ENCODE results near the gene ANXA3. TPM values are rescaled to one million over a fixed set of nuclear protein-coding genes. Genes with fewer than 3 reads are reported as not detected.

Gene ANXA3
- total RNA-seq, 1 donor: 0.84 TPM

DNA sequence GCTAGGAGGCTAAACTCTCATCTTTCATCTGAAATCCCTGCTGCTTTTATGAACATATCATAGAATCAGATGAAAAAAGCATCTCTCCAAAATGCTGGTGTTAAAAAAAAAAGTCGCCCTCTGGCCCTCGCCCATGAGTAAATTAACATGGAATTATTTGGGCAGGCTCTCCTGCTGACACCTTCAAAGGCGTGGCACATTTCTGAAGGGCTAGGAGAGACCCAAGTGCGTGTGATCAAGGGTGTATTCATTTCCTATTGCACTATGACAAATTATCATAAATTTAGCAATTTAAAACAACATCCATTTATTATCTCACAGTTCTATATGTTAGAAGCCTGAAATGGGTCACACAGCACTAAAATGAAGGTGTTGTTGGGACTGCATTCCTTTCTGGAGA, 5.1 kb downstream of the ANXA3 start:
- Histone ChIP-seq H3K4me3 (ENCODE audit: low read length) (no peak overlapping the region), H3K27me3 (ENCODE audit: insufficient read depth, low read length) (peaks cover 4% of the 10 kb centered on the region), H3K9me3 (ENCODE audit: low read depth, low read length) (no peaks in the 10 kb centered on the region), H3K4me1 (ENCODE audit: insufficient read depth, low read length) (peaks cover 17% of the 10 kb centered on the region)

DNA sequence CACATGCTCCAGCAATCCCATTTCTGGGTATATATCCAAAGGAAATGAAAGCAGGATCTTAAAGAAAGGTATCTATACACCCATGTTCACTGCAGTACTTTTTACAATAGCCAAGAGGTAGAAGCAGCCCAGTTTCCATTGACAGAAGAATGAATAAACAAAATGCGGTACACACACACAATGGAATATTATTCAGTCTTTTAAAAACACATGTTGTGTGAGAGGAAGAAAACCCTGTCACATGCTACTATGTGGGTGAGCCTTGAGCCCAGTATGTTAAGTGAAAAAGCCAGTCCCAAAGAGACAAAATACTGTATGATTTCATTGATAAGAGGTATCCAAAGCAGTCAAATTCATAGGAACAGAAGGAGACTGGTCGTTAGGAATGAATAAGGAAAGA, 6.3 kb downstream of the ANXA3 start:
- Histone ChIP-seq H3K4me3 (ENCODE audit: low read length) (no peak overlapping the region), H3K4me1 (ENCODE audit: insufficient read depth, low read length) (peaks cover 6% of the 10 kb centered on the region), H3K27me3 (ENCODE audit: insufficient read depth, low read length) (no peaks in the 10 kb centered on the region), H3K9me3 (ENCODE audit: low read depth, low read length) (no peaks in the 10 kb centered on the region)

DNA sequence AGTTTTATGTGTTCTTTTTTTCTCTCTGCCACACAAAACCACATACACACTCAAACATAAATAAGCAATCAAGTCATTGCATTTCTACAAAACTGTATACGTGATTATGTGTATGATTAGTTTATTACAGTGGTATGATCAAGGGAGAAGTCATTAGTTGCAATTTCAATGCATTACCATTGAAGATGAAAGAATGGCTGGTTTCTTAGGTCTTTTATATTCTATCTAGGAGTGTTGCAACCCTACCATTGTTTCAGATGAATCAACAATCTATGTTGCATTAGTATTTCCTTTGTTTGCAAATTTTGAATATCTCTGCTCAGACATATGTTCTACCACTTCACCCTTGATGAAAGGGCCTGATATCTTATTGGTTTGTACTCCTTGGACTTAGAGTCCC, 6.8 kb downstream of the ANXA3 start:
- Histone ChIP-seq H3K9me3 (ENCODE audit: low read depth, low read length) (no peaks in the 10 kb centered on the region), H3K4me1 (ENCODE audit: insufficient read depth, low read length) (peaks cover under 1% of the 10 kb centered on the region), H3K4me3 (ENCODE audit: low read length) (no peak overlapping the region), H3K27me3 (ENCODE audit: insufficient read depth, low read length) (no peaks in the 10 kb centered on the region)

DNA sequence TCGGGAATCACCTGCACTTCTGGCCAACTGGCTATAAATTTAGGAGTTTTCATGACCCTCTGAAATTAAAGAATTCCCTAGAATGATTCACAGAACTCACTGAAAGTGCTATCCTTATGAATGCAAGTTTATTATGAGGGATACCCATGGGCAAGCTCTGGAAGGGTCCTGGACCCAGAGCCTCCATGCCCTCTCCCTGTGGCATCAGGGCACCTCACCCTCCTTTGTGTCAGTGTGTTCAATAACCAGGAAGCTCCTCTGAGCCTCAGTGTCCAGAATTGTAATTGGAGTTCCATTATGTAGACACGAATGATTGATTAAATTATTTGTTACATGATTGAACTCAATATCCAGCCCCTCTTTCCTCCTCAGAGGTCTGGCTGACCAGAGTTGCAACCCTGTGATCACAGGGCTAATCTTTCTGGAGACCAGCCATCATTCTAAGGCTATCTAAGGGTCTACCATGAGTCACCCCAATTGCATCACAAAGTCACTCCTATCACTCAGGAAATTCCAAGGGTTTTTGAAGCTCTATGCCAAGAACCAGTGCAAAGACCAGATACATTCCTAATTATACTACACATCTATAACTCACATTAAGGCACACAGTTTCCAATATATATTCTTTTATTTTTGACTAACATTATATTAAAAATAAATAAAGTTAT, 8.9 kb downstream of the ANXA3 start:
- no peaks in the 10 kb centered on the region for H3K4me1 ChIP-seq (ENCODE audit: insufficient read depth, low read length)
- no peaks in the 10 kb centered on the region for H3K9me3 ChIP-seq (ENCODE audit: low read depth, low read length)
- H3K27me3 ChIP-seq (ENCODE audit: insufficient read depth, low read length): no peaks in the 10 kb centered on the region
- H3K4me3 ChIP-seq (ENCODE audit: low read length): no peak overlapping the region

DNA sequence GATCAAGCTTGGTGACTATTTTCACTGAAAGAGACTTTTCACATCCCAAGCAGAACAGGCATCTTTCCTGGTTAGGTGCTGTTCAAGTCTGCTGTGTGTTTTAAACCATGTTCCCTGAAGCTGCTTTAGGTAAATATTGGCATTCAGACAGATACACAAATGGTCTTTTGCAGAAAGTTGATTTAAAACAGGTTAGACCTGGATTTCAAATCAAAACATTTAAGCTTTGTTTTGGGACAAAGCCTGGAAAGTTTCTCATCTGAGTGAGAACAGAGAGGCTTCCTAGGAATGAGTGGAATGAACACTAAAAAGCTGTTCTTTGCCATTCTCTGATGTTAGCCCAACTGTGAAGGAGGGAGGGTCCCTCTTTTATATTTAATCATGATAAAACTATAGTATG, 10.1 kb downstream of the ANXA3 start:
- Histone ChIP-seq H3K4me1 (ENCODE audit: insufficient read depth, low read length) (no peaks in the 10 kb centered on the region), H3K27me3 (ENCODE audit: insufficient read depth, low read length) (no peaks in the 10 kb centered on the region), H3K4me3 (ENCODE audit: low read length) (no peak overlapping the region), H3K9me3 (ENCODE audit: low read depth, low read length) (no peaks in the 10 kb centered on the region)

DNA sequence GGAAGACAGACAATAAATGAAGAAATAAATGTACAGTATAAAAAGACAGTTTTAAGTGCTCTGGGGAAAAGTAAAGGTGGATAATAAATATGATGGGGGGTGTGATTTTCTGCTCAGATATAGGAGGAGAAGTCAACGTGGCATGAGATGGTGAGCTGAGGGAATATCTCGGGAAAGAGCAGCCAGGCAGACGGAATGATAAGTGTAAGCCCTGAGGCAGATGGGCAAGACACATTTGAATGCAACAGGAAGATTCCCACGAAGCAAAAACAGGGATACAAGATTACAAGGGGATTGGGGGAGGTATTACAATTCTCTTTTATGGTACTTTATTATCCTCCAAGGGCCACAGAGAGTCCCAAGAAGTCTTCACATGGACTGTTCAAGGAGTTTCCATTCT, 11.1 kb downstream of the ANXA3 start:
- Histone ChIP-seq H3K4me3 (ENCODE audit: low read length) (no peak overlapping the region), H3K9me3 (ENCODE audit: low read depth, low read length) (no peaks in the 10 kb centered on the region), H3K27me3 (ENCODE audit: insufficient read depth, low read length) (no peaks in the 10 kb centered on the region), H3K4me1 (ENCODE audit: insufficient read depth, low read length) (no peaks in the 10 kb centered on the region)

DNA sequence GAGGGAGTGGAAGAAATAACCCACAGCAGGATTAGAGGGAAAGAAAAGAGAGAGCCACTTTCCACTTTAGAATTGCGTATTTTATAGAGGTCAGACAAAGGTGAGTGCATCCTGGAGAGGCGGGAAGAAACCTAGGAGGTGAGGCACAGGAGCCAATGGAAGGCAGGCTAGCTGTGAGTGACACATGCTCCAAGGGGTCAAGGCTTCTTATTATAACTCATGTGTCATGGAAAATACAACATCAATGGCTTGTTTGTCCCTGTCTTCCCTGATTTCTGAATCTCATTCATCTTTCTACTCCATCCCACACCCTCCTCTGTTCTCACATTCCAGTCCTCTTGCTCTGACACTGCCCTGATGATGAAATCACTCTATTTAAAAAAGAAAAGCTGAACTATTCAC, 14.4 kb downstream of the ANXA3 start:
- Histone ChIP-seq H3K4me1 (ENCODE audit: insufficient read depth, low read length) (no peaks in the 10 kb centered on the region), H3K27me3 (ENCODE audit: insufficient read depth, low read length) (no peaks in the 10 kb centered on the region), H3K9me3 (ENCODE audit: low read depth, low read length) (no peaks in the 10 kb centered on the region), H3K4me3 (ENCODE audit: low read length) (no peak overlapping the region)

DNA sequence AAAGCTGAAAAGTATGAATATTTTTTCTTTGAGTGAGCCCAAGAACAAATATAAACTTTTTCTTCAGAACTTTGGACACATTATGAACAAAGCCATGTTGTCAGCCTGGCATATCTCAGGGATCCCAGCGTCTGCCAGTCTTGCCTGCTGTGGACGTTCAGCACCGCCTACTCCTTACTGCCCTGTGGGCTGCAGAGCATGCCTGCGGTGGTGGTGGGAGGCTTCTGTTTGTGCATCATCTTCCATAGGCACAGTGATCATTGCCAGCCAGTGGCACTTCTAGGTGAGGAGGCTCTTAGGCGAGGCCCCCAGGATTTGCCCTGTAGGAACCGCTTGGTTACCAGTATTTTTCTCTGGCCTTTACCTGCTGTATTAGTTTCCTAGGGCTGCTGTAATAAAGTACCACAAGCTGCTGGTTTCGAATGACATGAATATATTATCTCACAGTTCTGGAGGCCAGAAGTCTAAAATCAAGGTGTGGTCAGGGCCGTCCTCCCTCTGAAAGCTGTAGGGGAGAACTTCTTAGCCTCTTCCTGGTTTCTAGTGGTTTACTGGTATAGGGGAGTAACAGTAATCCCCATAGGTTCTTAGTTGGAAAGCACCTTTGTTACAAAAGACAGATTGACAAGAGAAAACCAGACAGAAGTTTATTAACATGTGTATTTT, 15.4 kb downstream of the ANXA3 start:
- Histone ChIP-seq H3K4me1 (ENCODE audit: insufficient read depth, low read length) (no peaks in the 10 kb centered on the region), H3K9me3 (ENCODE audit: low read depth, low read length) (no peaks in the 10 kb centered on the region), H3K4me3 (ENCODE audit: low read length) (no peak overlapping the region), H3K27me3 (ENCODE audit: insufficient read depth, low read length) (no peaks in the 10 kb centered on the region)

DNA sequence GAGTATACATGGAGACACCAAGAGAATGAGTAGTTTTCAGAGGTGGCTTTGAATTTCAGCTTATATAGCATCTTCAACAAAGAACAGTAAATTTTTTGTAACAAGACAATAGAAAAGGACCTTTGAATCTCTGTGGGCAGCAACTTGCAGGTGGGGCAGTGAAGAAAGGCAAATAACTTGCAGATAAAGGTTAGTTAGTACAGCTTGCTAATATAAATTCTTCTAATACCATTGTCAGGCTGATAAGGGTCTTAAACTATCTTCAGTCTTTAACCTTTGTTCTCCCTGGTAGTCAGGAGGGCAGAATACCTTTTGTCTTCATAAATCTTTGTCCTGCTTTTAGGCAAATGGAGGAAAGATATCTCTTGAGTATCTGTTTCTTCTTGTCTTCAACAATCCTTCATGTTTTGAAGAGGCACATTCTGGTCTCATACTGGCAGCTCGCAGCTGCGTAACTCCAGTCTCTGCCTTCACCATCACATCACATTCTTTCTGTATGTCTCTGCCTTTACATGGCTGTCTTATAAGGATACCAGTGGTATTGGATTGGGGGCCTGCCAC, 16.0 kb downstream of the ANXA3 start:
- Histone ChIP-seq H3K27me3 (ENCODE audit: insufficient read depth, low read length) (no peaks in the 10 kb centered on the region), H3K4me1 (ENCODE audit: insufficient read depth, low read length) (no peaks in the 10 kb centered on the region), H3K9me3 (ENCODE audit: low read depth, low read length) (no peaks in the 10 kb centered on the region), H3K4me3 (ENCODE audit: low read length) (no peak overlapping the region)

DNA sequence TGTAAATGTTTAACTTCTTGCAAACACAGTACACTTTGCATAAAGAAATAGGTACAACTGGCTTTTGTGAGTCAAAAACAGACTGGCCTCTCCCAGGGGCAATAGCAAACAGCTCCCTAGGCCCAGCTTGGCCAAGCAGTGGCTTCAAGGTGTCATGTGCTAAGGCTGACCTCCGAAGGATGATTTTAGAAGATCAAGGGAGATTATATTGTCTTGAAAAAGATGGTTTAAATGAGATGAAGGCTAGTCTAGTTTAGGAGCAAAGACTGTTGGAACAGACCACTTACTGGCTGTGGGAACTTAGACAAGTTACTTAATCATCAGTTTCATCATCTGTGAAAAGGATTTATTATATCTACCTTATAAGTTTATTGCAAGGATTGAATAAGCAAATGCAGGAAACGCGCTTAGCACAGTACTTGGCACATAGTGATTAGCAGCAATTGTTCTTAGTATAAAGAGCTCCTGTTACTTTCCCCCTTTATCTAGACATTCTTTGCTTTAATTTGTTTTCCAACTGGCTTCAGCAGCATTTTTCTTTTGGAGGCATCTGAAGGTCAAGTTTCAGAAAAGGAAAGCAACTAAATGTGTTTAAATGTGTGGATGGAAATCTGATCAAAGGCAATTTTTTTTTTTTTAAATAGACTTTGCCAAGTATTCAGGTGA, 17.2 kb downstream of the ANXA3 start:
- Histone ChIP-seq H3K9me3 (ENCODE audit: low read depth, low read length) (no peaks in the 10 kb centered on the region), H3K4me3 (ENCODE audit: low read length) (no peak overlapping the region), H3K4me1 (ENCODE audit: insufficient read depth, low read length) (no peaks in the 10 kb centered on the region), H3K27me3 (ENCODE audit: insufficient read depth, low read length) (no peaks in the 10 kb centered on the region)

DNA sequence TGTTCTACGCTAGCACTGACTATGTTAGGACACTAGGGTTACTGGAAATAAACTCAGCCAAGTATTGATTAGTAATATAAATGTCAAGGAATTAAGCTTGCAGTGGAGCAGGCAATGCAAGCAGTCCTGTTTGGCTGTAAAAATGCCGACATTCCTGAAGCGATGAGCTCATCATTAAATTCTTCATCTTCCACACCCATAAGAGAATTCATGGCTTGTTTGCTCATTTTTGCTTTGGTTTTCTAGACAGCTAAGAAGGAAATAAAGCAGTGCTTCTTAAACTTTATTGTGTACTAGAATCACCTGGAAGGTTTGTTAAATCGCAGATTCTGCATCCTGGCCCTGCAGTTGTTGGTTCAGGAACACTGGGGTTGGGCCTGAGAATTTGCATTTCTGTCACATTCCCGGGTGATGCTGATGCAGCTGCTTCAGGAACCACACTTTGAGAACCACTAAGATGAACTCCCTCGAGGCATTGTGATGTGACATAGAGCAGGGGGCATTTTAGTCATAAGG, 17.8 kb downstream of the ANXA3 start:
- Histone ChIP-seq H3K4me1 (ENCODE audit: insufficient read depth, low read length) (no peaks in the 10 kb centered on the region), H3K4me3 (ENCODE audit: low read length) (no peak overlapping the region), H3K9me3 (ENCODE audit: low read depth, low read length) (no peaks in the 10 kb centered on the region), H3K27me3 (ENCODE audit: insufficient read depth, low read length) (no peaks in the 10 kb centered on the region)

DNA sequence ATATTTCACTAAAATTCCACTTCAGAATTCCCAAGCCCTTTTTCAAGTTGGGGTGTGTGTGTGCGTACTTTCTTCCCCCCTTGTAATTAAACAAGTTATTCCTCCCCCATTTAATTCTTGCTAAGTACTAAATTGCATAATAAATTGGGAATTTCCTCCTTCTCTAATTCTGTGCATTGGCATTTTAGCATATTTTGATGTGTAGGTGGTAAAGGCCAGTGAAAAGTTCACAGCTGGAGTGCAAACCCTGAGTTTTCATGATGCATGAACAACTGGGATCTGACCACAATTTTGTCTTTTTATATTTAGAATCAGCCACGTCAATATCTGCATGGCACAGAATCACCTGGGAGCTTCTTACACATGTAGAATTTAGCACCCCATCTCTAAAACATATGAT, 18.5 kb downstream of the ANXA3 start:
- Histone ChIP-seq H3K27me3 (ENCODE audit: insufficient read depth, low read length) (no peaks in the 10 kb centered on the region), H3K4me3 (ENCODE audit: low read length) (no peak overlapping the region), H3K4me1 (ENCODE audit: insufficient read depth, low read length) (no peaks in the 10 kb centered on the region), H3K9me3 (ENCODE audit: low read depth, low read length) (no peaks in the 10 kb centered on the region)

DNA sequence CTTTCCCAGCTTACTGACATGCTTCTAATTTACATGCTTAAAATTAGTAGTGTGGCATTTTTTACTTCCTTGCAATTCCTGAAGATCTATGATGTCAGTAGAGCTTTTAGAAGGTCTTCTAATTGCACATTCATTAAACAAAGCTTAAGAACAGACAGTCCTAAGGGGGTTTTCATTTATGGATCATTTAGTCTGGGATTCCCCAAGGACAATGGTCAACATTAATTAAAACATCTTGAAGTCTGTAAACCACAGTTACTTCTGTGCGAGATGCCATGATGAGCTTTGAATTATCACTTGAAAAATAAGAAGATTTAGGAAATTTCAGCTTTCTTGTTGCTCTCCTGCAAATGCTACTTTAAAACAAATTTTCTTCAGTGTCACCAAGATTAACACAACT, 20.2 kb downstream of the ANXA3 start:
- no peaks in the 10 kb centered on the region for H3K9me3 ChIP-seq (ENCODE audit: low read depth, low read length)
- no peak overlapping the region for H3K4me3 ChIP-seq (ENCODE audit: low read length)
- no peaks in the 10 kb centered on the region for H3K4me1 ChIP-seq (ENCODE audit: insufficient read depth, low read length)
- H3K27me3 ChIP-seq (ENCODE audit: insufficient read depth, low read length): no peaks in the 10 kb centered on the region

DNA sequence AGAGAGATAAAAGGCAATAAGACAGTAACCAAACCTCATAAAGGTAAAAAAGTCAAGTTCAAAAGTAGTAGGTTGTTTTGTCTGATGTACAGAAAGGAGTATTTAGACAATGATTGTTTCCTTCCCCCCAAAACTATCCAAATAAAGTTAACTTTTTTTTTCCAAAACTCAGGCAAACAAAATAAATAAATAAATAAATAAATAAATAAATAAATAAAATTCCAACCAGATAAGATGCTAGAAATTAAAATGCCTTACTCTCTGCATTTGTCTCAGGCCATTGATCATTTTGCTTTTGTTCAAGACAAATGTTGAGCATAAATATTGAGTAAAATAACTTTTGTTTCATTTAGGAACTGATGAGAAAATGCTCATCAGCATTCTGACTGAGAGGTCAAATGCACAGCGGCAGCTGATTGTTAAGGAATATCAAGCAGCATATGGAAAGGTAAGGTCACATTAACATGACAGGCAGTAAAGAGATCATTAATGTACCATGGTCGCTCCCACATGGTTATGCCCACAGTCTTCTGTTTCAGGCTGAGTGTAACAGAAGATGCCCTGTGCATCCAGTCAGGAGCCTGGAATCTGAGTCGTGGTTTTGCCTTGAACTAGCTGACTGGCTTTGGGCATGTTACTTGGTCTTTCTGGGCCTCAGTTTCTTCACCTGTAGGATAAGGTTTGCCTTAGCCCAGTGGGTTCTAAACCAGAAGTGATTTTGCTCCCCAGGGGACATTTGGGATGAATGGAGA, 27.3 kb downstream of the ANXA3 start:
- H3K4me1 ChIP-seq (ENCODE audit: insufficient read depth, low read length): no peaks in the 10 kb centered on the region
- no peaks in the 10 kb centered on the region for H3K27me3 ChIP-seq (ENCODE audit: insufficient read depth, low read length)
- no peaks in the 10 kb centered on the region for H3K9me3 ChIP-seq (ENCODE audit: low read depth, low read length)
- H3K4me3 ChIP-seq (ENCODE audit: low read length): no peak overlapping the region

DNA sequence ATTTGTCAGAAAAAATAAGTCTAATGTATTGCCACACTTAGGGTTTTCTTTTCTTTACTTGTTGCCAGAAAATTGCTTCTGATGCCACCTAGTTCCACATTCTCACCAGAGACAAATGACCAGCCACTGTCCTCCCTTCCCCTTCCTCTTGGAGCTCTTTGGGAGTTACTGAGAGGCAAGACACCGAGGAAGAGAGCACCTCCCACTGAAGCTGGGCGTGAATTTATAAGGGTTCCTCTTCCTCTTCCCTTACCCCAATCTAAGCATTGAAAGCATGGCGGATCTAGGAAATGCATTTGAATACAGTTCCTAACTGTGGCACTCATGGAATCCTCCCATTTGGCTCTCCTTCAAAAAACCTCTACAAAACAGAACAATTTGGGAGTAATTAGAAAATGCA, 30.0 kb downstream of the ANXA3 start:
- no peak overlapping the region for H3K4me3 ChIP-seq (ENCODE audit: low read length)
- H3K9me3 ChIP-seq (ENCODE audit: low read depth, low read length): no peaks in the 10 kb centered on the region
- H3K27me3 ChIP-seq (ENCODE audit: insufficient read depth, low read length): no peaks in the 10 kb centered on the region
- H3K4me1 ChIP-seq (ENCODE audit: insufficient read depth, low read length): no peaks in the 10 kb centered on the region

Data from mononuclear cell (primary cell).